T47D (cell line): Measurements from ENCODE around the gene ACKR2.

Experiments used
- DNase-seq, 2 experiments: peaks; one replicate each; pipeline versions ENCODE4 v3.0.0 to v3.0.0-alpha.2; 2011 to 2012; ENCODE audit warnings: low read depth in 1 of 2, low spot score in 1 of 2
- JUND ChIP-seq: IDR thresholded peaks from 2 replicates; pipeline ENCODE4 v1.6.1; 2012; ENCODE audit warnings: low read depth
- in situ Hi-C: cut with HindIII; loops from 2 replicates; pipeline ENCODE4 v1.10.0; 2016; ENCODE audit warnings: low sequenced_read_pairs, low pct_unique_long_range_greater_than_20kb

The ACKR2 gene

DNA sequence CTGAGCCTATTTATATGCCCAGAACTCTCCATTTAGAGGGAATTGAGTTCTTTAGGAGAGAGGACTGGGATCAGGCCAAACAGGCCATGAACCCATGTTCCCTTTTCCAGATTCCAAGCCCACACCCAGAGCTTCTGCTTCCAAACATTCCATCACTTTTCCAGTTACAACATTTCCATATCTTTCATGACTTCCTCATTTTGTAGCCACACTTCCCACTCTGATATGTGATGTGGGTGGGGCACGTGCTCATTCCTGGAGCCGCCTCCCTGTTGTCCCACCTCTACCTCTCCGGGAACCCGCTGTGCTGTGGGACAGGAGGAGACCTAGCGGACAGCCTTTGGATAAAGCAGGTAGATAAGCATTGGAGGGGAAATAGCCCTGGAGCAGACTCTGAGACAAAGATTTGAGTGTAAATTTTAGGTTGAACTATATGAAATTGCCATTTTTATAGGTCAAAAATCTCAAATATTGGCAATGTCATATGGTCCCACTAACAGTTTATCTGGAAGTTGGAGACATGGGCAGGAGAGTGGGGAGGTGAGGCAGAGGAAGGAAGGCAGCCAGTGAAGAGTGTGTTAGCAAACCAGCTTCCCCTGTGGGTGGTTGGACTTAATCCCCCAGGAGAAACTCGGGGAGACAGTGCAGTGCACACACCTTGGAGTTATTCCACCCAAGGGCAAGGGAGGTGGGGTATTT is 34.6 kb downstream of the ACKR2 start:
- in situ Hi-C loops: no loop called here
- TF ChIP-seq JUND: no peak

DNA sequence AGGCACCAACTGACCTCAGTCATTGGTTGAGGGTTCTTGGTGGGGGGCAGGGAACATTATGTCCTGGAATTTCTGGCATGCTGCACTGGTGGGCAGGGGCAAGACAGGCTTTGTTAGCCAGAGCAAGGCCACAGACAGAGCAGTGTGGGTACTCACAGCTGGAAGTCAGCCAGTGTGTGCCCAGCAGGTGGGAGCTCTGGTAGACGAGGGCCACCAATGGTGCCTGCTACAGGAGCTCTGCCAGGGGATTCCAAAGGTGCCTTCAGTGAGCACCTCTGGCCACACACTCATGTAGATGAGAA is 35.1 kb downstream of the ACKR2 start:
- in situ Hi-C loops: no loop called here
- TF ChIP-seq JUND: no peak
- DNase-seq: no peak

More for the DNA sequence above, 34.6 kb downstream of the ACKR2 start:
- DNase-seq: no peak

DNA sequence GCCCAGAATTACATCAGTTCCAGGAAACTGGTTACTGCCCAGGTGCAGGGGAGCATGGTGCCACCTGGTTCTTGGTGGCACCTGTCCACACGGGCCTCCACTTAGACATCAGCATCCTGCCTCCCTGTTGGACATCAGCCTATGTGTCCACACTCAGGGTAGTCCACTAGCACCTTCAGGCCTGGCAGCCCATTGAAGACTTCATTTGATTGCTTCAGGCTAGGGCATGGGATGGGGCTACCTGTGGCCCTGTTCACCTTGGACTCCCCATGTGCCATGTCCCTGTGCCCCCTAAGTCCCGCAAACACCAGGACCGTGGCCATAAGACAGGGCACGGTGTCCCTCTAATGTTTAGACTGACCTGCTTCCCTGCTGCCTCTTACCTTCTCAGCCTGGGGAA is 35.6 kb downstream of the ACKR2 start:
- no peak for DNase-seq
- no peak for TF ChIP-seq JUND
- in situ Hi-C loops: no loop called here

DNA sequence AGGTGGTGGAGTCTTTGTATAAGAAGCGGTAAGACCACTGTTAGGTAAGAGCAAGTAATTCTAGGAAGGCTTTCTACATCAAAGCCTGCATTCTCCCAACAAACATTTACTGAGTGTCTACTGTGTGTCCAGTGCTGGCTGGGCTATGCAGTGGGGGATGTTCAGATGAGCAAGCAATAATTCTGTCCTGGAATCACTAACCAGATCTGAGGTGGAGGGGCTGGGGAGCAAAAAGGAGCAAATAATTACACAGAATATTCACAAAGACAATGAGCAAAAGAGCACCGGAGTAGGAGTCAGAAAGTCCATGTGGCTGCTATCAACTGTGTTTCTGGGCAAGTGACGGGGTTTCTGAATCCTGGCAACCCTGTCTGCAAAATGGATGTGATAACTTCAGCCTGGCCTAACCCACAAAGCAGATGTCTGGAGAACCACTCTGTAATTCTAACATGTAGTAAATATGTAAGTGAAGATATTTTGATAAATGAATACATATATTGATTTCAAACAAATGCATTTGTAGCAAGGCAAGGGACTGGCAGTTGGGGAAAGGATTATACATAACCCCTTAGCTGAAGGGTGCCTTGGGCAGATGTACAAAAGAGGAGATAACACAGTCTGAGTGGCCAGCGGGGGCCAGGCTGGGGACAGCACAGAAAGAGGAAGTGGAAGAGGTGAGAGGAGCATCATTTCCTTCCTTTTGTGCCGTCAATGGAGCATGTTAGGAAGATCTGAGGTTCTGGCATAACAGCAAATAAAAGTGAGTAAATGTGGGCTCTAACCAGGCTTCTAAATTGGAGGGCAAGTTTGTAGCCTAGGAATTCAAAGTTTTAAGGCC is 37.7 kb downstream of the ACKR2 start:
- no peak for TF ChIP-seq JUND
- DNase-seq: no peak
- in situ Hi-C loops: no loop called here

- TF ChIP-seq JUND: no peak
Observed at GRCh38 chr3:42847731-42848130, 38.5 kb downstream of the ACKR2 start.

DNA sequence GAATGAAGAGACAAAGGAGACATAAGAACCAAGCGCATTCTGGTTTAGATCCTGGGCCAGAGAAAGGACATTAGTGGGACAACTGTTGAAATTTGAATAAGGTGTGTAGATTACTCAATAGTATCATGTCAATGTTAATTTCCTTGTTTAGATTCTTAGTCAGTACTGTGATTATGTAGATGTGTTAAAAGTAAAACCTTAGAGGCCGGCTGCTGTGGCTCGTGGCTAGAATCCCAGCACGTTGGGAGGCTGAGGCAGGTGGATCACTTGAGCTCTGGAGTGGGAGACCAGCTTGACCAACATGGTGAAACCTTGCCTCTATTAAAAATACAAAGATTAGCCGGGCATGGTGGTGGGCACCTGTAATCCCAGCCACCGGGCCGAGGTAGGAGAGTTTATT is 39.8 kb downstream of the ACKR2 start:
- in situ Hi-C loops: no loop called here
- no peak for DNase-seq
- TF ChIP-seq JUND: no peak

More at GRCh38 chr3:42847731-42848130, 38.5 kb downstream of the ACKR2 start:
- in situ Hi-C loops: no loop called here
- DNase-seq: no peak

DNA sequence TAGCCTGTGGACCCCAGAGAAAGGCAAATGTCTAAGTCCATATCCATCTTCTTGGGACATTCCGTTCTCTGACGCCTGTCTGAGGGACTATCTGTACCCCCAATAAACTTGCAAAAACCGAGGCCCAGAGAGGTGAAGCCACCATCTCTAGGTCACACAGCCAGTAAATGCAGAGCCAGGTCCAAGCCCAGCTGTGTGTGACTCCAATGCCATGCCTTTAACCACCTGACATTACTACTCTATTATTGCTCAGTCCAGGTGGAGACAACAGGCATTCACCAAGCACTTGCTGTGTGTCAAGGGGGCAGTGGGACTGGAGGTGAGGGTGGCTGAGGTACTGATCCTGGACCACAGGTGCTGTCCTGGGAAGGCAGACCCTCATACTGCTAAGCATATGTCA is 41.0 kb downstream of the ACKR2 start:
- in situ Hi-C loops: no loop called here
- no peak for TF ChIP-seq JUND
- DNase-seq: no peak

- no peak for TF ChIP-seq JUND
- no peak for DNase-seq
- in situ Hi-C loops: no loop called here
Observed at GRCh38 chr3:42851228-42851834, 42.1 kb downstream of the ACKR2 start.

- no peak for DNase-seq
- in situ Hi-C loops: no loop called here
- no peak for TF ChIP-seq JUND
Observed at GRCh38 chr3:42852441-42852840, 43.2 kb downstream of the ACKR2 start.

GRCh38 chr3:42853056-42853455 is 43.8 kb downstream of the ACKR2 start:
- DNase-seq: no peak
- no peak for TF ChIP-seq JUND
- in situ Hi-C loops: no loop called here

GRCh38 chr3:42853739-42854302 is 44.6 kb downstream of the ACKR2 start:
- in situ Hi-C loops: no loop called here
- no peak for DNase-seq
- TF ChIP-seq JUND: no peak

DNA sequence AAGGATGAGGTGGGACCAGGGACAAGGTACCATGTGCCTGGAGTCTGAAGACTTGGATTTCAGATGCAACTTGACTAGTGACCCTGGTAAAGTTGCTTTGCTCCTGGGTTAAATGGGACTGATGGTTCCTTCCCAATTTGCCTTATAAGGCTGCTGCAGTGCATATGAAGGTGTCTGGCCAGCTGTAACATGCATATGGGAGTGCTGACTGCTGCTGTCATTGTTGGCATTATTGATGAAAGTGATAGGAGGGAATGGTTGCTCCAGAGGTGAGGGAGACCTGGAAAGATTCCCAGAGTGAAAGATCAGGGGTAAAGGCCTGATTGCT is 45.9 kb downstream of the ACKR2 start:
- in situ Hi-C loops: no loop called here
- no peak for DNase-seq
- TF ChIP-seq JUND: no peak
